ENCODE results near the gene NTN5.
A peak's percentile ranks its signal among the peaks of the same experiment; 100 is the strongest.

NTN5 gene

GRCh38 chr19:48678201-48678600, 5.4 kb upstream of the NTN5 start:
- no peak overlapping the region for H3K27ac ChIP-seq
- TF ChIP-seq, protein P1, sequence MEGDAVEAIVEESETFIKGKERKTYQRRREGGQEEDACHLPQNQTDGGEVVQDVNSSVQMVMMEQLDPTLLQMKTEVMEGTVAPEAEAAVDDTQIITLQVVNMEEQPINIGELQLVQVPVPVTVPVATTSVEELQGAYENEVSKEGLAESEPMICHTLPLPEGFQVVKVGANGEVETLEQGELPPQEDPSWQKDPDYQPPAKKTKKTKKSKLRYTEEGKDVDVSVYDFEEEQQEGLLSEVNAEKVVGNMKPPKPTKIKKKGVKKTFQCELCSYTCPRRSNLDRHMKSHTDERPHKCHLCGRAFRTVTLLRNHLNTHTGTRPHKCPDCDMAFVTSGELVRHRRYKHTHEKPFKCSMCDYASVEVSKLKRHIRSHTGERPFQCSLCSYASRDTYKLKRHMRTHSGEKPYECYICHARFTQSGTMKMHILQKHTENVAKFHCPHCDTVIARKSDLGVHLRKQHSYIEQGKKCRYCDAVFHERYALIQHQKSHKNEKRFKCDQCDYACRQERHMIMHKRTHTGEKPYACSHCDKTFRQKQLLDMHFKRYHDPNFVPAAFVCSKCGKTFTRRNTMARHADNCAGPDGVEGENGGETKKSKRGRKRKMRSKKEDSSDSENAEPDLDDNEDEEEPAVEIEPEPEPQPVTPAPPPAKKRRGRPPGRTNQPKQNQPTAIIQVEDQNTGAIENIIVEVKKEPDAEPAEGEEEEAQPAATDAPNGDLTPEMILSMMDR (IDR thresholded peaks at IDR 0.05), result no peak
- no peak for TF ChIP-seq ZFX (IDR thresholded peaks at IDR 0.05; ENCODE audit: borderline replicate concordance)

DNA sequence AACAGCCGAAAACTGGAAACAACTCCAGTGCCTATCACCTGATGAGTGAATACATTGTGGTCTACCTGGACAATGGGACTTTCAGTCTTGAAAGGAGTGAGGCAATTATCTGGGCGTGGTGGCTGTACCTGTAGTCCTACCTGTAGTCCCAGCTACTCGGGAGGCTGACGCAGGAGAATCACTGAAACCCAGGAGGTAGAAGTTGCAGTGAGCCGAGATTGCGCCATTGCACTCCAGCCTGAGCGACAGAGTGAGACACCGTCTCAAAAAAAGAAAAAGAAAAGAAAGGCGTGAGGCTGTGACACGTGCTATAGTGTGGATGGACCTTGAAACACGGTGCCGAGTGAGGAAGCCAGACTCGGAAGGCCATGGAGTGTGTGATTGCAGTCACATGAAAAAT, 4.1 kb upstream of the NTN5 start:
- TF ChIP-seq ZFX (IDR thresholded peaks at IDR 0.05; ENCODE audit: borderline replicate concordance), result no peak
- TF ChIP-seq, protein P1 (IDR thresholded peaks at IDR 0.05), result no peak
- H3K27ac ChIP-seq, result no peak overlapping the region

DNA sequence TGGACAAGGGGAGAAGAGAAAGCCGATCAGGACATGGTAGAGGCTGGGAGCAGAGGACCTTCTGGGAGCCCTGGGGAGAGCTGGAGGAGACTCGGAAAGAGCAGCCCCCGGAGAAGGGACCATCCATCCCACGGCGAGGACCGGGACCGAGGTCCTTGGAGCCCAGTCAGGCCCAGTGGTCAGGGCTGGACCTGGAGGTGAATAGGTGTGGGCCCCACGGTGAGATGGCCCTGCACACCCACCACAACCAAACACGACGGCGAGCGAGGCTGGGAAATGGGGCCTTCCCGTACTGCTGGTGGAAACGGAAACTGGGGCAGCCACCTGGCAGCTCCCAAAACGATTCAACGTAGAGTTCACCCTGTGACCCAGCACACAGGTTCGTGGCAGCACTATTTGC, 3.7 kb upstream of the NTN5 start:
- TF ChIP-seq, protein P1 (IDR thresholded peaks at IDR 0.05), result no peak
- TF ChIP-seq ZFX (IDR thresholded peaks at IDR 0.05; ENCODE audit: borderline replicate concordance), result no peak

GRCh38 chr19:48674921-48675824, 2.4 kb upstream of the NTN5 start:
- H3K27ac ChIP-seq, result no peak overlapping the region
- TF ChIP-seq ZFX (IDR thresholded peaks at IDR 0.05; ENCODE audit: borderline replicate concordance), result no peak
- TF ChIP-seq, protein P1 (IDR thresholded peaks at IDR 0.05), result peak; percentile 94

More for the DNA sequence above, 3.7 kb upstream of the NTN5 start:
- no peak overlapping the region for H3K27ac ChIP-seq

- H3K27ac ChIP-seq, result no peak overlapping the region
- TF ChIP-seq, protein P1 (IDR thresholded peaks at IDR 0.05), result no peak
- no peak for TF ChIP-seq ZFX (IDR thresholded peaks at IDR 0.05; ENCODE audit: borderline replicate concordance)
Measured at GRCh38 chr19:48674216-48674809, 1.5 kb upstream of the NTN5 start.

- H3K27ac ChIP-seq, result no peak overlapping the region
- TF ChIP-seq, protein P1 (IDR thresholded peaks at IDR 0.05), result no peak
- no peak for TF ChIP-seq ZFX (IDR thresholded peaks at IDR 0.05; ENCODE audit: borderline replicate concordance)
Measured at GRCh38 chr19:48673436-48674100, 751 bp upstream of the NTN5 start.
